Fibroblast of pulmonary artery (primary cell): ENCODE data around the gene FAM168A.

Source experiments
- DNase-seq: peaks from one replicate; pipeline ENCODE4 v3.0.0-alpha.2; 2010; ENCODE audit warnings: low read depth
- H3K4me3 ChIP-seq: replicated peaks from 2 replicates; pipeline ENCODE4 v1.5.1; 2011; ENCODE audit warnings: low read depth, mild to moderate bottlenecking, control low read depth, low read length, moderate library complexity
- TF ChIP-seq, protein P1 (sequence below): IDR thresholded peaks from 2 replicates; pipeline ENCODE4 v1.5.1; 2011; ENCODE audit warnings: mild to moderate bottlenecking, control low read depth, low read length, inconsistent platforms; ENCODE audit errors: missing control alignments

The FAM168A gene

DNA sequence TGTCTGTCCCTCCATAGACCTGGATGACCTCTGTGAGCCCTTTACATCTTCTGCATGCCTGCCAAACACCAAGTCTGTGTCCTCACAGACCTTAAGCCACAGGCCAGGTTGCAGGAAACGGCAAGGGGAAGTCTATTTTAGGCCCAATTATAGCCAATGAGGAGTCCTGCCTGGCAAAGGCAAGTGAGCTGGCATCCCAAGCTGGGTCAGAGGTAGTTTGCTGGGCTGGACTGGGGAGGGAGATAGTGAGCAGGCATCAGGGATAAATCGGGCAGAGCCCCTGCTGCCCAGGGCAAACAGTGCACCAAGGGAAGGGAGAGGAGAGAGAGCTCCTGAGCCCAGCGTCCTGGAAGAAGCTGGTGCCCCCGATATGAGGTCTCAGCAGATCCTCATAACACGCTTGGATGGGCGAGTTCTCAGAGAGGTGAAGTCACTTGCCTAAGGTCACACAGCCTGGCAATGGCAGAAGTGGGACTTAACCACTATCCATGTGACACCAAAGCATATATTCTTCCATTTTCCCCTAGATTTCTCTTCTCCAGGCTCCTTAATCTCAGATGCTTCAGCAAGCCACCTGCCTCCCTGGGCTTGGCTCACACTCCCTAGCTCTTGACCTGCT is 225.4 kb downstream of the FAM168A start:
- TF ChIP-seq, protein P1, sequence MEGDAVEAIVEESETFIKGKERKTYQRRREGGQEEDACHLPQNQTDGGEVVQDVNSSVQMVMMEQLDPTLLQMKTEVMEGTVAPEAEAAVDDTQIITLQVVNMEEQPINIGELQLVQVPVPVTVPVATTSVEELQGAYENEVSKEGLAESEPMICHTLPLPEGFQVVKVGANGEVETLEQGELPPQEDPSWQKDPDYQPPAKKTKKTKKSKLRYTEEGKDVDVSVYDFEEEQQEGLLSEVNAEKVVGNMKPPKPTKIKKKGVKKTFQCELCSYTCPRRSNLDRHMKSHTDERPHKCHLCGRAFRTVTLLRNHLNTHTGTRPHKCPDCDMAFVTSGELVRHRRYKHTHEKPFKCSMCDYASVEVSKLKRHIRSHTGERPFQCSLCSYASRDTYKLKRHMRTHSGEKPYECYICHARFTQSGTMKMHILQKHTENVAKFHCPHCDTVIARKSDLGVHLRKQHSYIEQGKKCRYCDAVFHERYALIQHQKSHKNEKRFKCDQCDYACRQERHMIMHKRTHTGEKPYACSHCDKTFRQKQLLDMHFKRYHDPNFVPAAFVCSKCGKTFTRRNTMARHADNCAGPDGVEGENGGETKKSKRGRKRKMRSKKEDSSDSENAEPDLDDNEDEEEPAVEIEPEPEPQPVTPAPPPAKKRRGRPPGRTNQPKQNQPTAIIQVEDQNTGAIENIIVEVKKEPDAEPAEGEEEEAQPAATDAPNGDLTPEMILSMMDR, result peak; percentile 10
- H3K4me3 ChIP-seq, result no peak overlapping the region
- no peak for DNase-seq

DNA sequence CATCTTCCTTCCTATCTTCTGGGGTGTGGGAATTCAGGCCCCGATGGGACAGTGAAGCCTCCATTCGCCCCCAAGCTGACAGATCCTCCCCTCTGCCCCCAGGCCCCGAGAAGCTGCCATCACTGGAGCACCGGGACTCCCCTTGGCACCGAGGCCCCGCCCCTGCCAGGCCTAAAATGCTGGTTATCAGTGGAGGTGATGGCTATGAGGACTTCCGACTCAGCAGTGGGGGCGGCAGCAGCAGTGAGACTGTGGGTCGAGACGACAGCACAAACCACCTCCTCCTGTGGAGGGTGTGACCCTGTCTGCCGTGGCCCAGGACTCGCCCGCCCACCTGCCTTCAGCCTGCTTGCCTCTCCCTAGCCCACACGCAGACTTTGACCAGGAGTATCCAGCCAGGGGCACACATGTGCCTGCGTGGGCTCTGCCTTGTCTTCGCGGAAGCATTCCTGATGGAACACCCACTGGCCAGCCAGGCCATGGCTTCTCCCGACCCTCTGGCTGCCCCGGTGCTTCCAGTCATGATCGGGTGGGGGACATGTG is 230.4 kb downstream of the FAM168A start:
- DNase-seq, result no peak
- H3K4me3 ChIP-seq, result no peak overlapping the region
- TF ChIP-seq, protein P1, result no peak

DNA sequence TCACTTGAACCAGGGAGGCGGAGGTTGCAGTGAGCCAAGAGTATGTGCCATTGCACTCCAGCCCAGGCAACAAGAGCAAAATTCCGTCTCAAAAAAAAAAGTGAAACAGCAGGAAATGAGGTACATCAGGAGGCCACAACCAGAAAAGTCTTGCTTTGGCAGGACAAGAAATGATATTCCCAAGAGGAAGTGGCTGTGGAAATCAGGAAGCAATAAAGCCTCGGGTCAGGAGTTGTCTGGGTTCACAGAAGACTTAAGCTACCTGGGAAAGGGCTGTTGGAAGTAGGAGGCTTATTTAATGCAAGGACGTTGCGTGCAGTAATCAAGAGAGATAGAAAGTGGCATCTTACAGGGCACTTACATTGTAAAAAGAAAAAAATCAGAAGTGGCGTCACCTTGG is 231.0 kb downstream of the FAM168A start:
- TF ChIP-seq, protein P1, result no peak
- no peak overlapping the region for H3K4me3 ChIP-seq
- no peak for DNase-seq

DNA sequence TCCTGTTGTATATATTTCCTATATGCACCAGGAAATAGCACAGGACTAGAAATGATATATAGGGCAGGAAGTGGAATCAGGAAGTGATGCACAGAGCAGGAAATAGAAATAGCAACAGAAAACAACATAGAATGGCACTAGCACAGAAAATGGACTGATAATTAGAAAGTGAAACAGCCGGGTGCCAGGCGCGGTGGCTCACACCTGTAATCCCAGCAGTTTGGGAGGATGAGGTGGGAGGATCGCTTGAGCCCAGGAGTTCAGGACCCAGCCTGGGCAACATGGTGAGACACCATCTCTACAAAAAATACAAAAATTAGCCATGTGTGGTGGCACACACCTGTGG is 231.7 kb downstream of the FAM168A start:
- DNase-seq, result no peak
- TF ChIP-seq, protein P1, result no peak
- H3K4me3 ChIP-seq, result no peak overlapping the region

DNA sequence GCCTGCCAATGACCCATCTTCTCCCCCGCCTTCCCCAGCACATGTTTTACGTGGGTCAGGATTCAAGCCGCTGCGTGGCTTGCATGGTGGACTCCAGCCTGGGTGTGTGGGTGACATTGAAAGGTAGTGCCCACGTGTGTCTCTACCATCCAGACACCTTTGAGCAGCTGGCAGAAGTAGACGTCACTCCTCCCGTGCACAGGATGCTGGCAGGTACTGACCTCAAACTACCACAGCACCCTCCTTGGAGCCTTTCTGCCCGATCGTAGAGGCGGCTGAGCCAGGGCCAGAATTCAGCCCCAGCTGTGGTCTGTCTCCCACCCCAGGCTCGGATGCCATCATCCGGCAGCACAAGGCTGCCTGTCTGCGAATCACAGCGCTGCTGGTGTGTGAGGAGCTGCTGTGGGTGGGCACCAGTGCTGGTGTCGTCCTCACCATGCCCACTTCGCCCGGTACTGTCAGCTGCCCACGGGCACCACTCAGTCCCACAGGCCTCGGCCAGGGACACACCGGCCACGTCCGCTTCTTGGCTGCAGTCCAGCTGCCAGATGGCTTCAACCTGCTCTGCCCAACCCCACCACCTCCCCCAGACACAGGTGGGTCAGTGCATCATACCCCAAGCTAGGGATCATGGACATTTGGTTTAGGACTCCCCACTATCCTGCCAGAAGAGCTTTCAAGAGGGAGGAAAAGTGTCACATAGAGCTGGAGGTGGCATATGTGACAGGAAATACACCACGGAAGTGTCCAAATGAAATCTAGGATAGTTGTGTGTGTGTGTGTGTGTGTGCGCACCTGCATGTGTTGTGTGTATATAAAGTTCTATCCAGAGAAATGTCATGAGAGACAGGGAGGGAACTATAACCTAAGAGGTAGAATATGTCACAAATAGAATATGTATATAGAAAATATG is 232.3 kb downstream of the FAM168A start:
- DNase-seq, result no peak
- TF ChIP-seq, protein P1, result no peak
- H3K4me3 ChIP-seq, result no peak overlapping the region

DNA sequence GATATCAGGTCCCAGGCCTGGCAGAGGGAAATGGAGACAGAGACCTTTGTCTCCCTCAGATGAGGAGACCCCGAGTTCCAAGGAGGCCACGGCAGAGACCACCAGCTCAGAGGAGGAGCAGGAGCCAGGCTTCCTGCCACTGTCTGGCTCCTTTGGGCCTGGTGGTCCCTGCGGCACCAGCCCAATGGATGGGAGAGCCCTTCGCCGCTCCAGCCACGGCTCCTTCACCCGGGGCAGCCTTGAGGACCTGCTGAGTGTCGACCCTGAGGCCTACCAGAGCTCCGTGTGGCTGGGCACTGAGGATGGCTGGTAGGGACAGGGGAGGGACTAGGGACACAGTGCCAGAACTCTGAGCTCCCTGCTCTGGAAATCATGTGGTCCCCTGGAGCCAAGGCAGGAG is 234.8 kb downstream of the FAM168A start:
- no peak overlapping the region for H3K4me3 ChIP-seq
- DNase-seq, result no peak
- TF ChIP-seq, protein P1, result no peak
